GM23248 (cell line): ENCODE data around the gene EPHB4. TPM values are rescaled to one million over a fixed set of nuclear protein-coding genes. Genes with fewer than 3 reads are reported as not detected.

Experiments
- DNase-seq: peaks from one replicate; pipeline ENCODE4 v3.0.0-alpha.2; 2015
- H2AFZ ChIP-seq: fragments of 200-600 bp; sonication (generic); 2 replicates; pipeline ENCODE4 v1.6.1; 2016; ENCODE audit warnings: antibody characterized with exemption
- H3F3A ChIP-seq: fragments of 200-600 bp; sonication (generic); 2 replicates; pipeline ENCODE4 v1.6.1; 2016; ENCODE audit warnings: mild to moderate bottlenecking, antibody characterized with exemption, mixed run types; ENCODE audit not compliant: insufficient read depth
- H3K27ac ChIP-seq: fragments of 200-600 bp; sonication (generic); 2 replicates; pipeline ENCODE4 v1.5.1; 2016; ENCODE audit warnings: mild to moderate bottlenecking
- H3K27me3 ChIP-seq: fragments of 200-600 bp; sonication (generic); replicated peaks from 2 replicates; pipeline ENCODE4 v1.6.1; 2016; ENCODE audit warnings: mild to moderate bottlenecking; ENCODE audit not compliant: insufficient read depth
- H3K36me3 ChIP-seq: fragments of 200-600 bp; sonication (generic); 2 replicates; pipeline ENCODE4 v1.6.1; 2016; ENCODE audit warnings: low read depth, mild to moderate bottlenecking
- H3K4me1 ChIP-seq: fragments of 200-600 bp; sonication (generic); 2 replicates; pipeline ENCODE4 v1.6.1; 2016; ENCODE audit warnings: mild to moderate bottlenecking; ENCODE audit not compliant: insufficient read depth
- H3K4me2 ChIP-seq: fragments of 200-600 bp; sonication (generic); one replicate; pipeline ENCODE4 v1.6.1; 2016; ENCODE audit warnings: mild to moderate bottlenecking; ENCODE audit not compliant: unreplicated experiment
- H3K4me3 ChIP-seq: fragments of 200-600 bp; sonication (generic); 2 replicates; pipeline ENCODE4 v1.5.1; 2016; ENCODE audit warnings: mild to moderate bottlenecking
- H3K79me2 ChIP-seq: fragments of 200-600 bp; sonication (generic); 2 replicates; pipeline ENCODE4 v1.6.1; 2016; ENCODE audit warnings: mild to moderate bottlenecking; ENCODE audit not compliant: insufficient read depth
- H3K9ac ChIP-seq: fragments of 200-600 bp; sonication (generic); 2 replicates; pipeline ENCODE4 v1.6.1; 2016; ENCODE audit warnings: mild to moderate bottlenecking
- H3K9me2 ChIP-seq: fragments of 200-600 bp; sonication (generic); 2 replicates; pipeline ENCODE4 v1.6.1; 2016; ENCODE audit warnings: mixed run types, mild to moderate bottlenecking, moderate library complexity; ENCODE audit not compliant: insufficient read depth
- H3K9me3 ChIP-seq: fragments of 200-600 bp; sonication (generic); one replicate; pipeline ENCODE4 v1.6.1; 2017; ENCODE audit warnings: low read depth
- H4K20me1 ChIP-seq: fragments of 200-600 bp; sonication (generic); 2 replicates; pipeline ENCODE4 v1.6.0; 2016; ENCODE audit not compliant: insufficient read depth
- EZH2 ChIP-seq: fragments of 200-600 bp; sonication (generic); IDR thresholded peaks from 2 replicates; pipeline ENCODE4 v1.6.1; 2018; ENCODE audit warnings: antibody characterized with exemption, mild to moderate bottlenecking; ENCODE audit not compliant: insufficient read depth, poor library complexity, severe bottlenecking
- EZH2phosphoT487 ChIP-seq: fragments of 200-600 bp; sonication (generic); IDR thresholded peaks from 2 replicates; pipeline ENCODE4 v1.6.1; 2018; ENCODE audit warnings: antibody characterized with exemption, moderate library complexity, mild to moderate bottlenecking, low read depth; ENCODE audit not compliant: insufficient read depth
- WGBS, 2 experiments: methylation state at CpG; one replicate each; pipeline ENCODE4 v1.1.6; 2015 to 2017; ENCODE audit warnings: low lambda C conversion rate in 2 of 2, low coverage in 1 of 2; ENCODE audit errors: missing lambda C conversion rate in 2 of 2; 5-methylcytosine and 5-hydroxymethylcytosine counted together
- in situ Hi-C: fragments of 300-500 bp; cut with MboI; formaldehyde crosslinking; loops from 2 replicates; pipeline ENCODE4 v1.15.0; 2020
- polyA plus RNA-seq: library from polyadenylated mRNA; unstranded; fragments of >200 nt; fragmentation: Nextera tagmentation; extraction: Ambion mirVana; gene quantifications from 2 replicates; pipeline ENCODE4 v1.2.1, GENCODE V29; 2016
- total RNA-seq: library from RNA; depleted of rRNA; stranded (reverse); fragments of >200 nt; shearing (Covaris generic); gene quantifications from 2 replicates; pipeline ENCODE4 v1.2.3, GENCODE V29; 2014

EPHB4 gene
- total and polyA plus RNA-seq, 2 experiments from 2014 or later = 6.7 to 32.9 TPM

DNA sequence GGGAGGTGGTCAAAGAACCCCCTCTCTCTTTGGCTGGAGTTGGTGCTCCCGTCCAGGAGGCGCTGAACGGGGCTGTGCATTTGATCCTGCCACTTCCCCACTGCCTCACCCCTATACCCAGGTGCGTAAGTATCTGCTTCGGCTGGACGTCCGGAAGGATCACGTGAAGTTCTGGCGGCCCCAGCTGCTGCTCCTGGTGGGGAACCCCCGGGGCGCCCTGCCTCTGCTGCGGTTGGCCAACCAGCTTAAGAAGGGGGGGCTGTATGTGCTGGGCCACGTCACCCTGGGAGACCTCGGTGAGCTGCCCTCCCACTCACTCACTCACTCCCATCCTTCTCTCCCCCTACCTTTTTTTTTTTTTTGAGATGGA lies 34.3 kb upstream of the EPHB4 start:
- no peaks in the 10 kb centered on the region for H3K27me3 ChIP-seq
- H3K4me2 ChIP-seq = no peak overlapping the region
- no peak overlapping the region for H3K9ac ChIP-seq
- no peak overlapping the region for H3K4me3 ChIP-seq
- 95% methylated on average over 14 of the region's 14 CpGs for WGBS, 2 experiments
- no peaks in the 10 kb centered on the region for H4K20me1 ChIP-seq
- TF ChIP-seq EZH2phosphoT487 = no peak
- TF ChIP-seq EZH2 = no peak
- H2AFZ ChIP-seq = no peak overlapping the region
- DNase-seq = no peak
- no peak overlapping the region for H3K27ac ChIP-seq
- peaks cover 4% of the 10 kb centered on the region for H3K4me1 ChIP-seq
- no peaks in the 10 kb centered on the region; the same call in 1 of the 2 replicates for H3K36me3 ChIP-seq
- no peaks in the 10 kb centered on the region for H3K9me3 ChIP-seq
- H3F3A ChIP-seq = peaks cover 14% of the 10 kb centered on the region
- H3K9me2 ChIP-seq = no peaks in the 10 kb centered on the region
- in situ Hi-C loops = loop anchor here (25.0 kb wide), 1 partner anchor 399 kb away; the partner anchor contains the start of gene SPACDR
- H3K79me2 ChIP-seq = no peaks in the 10 kb centered on the region

DNA sequence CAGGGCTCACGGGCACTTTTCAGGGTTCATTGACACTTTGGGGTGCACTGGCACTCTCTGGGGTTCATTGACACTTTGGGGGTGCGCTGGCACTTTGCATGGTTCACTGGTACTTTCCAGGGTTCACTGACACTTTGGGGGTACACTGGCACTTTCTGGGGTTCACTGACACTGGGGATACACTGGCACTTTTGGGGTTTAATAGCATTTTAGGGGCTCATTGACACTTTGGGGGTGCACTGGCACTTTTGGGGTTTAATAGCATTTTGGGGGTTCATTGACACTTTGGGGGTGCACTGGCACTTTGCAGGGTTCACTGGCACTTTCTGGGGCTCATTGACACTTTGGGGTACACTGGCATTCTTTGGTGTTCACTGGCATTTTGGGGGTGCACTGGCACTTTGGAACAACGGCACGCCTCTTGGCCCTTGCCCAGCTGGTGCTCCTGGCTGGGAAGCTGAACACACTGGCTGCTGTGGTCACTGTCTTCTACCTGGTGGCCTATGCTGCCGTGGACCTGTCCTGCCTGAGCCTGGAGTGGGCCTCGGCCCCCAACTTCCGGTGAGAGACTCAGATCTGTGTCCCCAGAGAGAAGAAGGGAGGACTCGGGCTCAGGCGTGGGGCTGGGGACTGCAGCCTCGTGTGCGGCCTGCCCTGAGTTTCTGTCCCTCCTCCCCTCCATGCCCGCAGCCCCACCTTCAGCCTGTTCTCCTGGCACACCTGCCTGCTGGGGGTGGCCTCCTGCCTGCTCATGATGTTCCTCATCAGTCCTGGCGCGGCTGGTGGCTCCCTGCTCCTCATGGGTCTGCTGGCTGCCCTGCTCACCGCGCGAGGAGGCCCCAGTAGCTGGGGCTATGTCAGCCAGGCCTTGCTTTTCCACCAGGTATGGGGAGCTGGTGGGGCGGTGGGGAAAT lies 33.6 kb upstream of the EPHB4 start:
- no peaks in the 10 kb centered on the region for H3K4me1 ChIP-seq
- no peak overlapping the region for H3K27ac ChIP-seq
- no peaks in the 10 kb centered on the region for H3K79me2 ChIP-seq
- H3K9ac ChIP-seq = no peak overlapping the region
- no peak for TF ChIP-seq EZH2phosphoT487
- H3F3A ChIP-seq = peaks cover 13% of the 10 kb centered on the region
- H3K4me2 ChIP-seq = no peak overlapping the region
- no peaks in the 10 kb centered on the region for H4K20me1 ChIP-seq
- no peaks in the 10 kb centered on the region for H3K9me3 ChIP-seq
- no peak overlapping the region for H2AFZ ChIP-seq
- H3K4me3 ChIP-seq = no peak overlapping the region
- no peaks in the 10 kb centered on the region for H3K27me3 ChIP-seq
- WGBS, 2 experiments = 86% methylated on average over 17 to 18 of the region's 18 CpGs
- in situ Hi-C loops = loop anchor here (25.0 kb wide), 1 partner anchor 399 kb away; the partner anchor contains the start of gene SPACDR
- no peaks in the 10 kb centered on the region; the same call in 1 of the 2 replicates for H3K36me3 ChIP-seq
- no peaks in the 10 kb centered on the region for H3K9me2 ChIP-seq
- no peak for DNase-seq

DNA sequence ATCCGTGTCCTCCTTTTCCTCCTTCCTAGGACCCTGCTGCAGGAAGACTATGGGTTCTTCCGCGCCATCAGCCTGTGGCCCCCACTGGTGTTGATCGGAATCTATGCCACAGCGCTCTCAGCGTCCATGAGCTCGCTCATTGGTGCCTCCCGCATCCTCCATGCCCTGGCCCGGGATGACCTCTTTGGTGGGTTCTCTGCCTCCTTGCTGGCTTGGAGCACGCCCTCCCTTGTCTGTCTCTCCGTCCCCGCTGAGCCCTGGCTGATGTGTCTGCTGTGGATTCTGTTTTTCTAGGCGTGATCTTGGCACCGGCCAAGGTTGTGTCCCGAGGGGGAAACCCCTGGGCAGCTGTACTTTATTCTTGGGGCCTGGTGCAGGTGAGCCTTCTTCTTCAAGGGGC lies 32.5 kb upstream of the EPHB4 start:
- Histone ChIP-seq H2AFZ (no peak overlapping the region), H3K9me2 (no peaks in the 10 kb centered on the region), H3K4me2 (no peak overlapping the region), H3K79me2 (no peaks in the 10 kb centered on the region), H3F3A (peaks cover 4% of the 10 kb centered on the region; the same call in 1 of the 2 replicates), H3K9me3 (no peaks in the 10 kb centered on the region), H3K4me1 (no peaks in the 10 kb centered on the region), H3K27ac (no peak overlapping the region), H3K36me3 (no peaks in the 10 kb centered on the region; the same call in 1 of the 2 replicates), H3K4me3 (no peak overlapping the region), H4K20me1 (no peaks in the 10 kb centered on the region), H3K27me3 (no peaks in the 10 kb centered on the region), H3K9ac (no peak overlapping the region)
- TF ChIP-seq EZH2phosphoT487 (no peak), EZH2 (no peak)
- in situ Hi-C loops = loop anchor here (10.0 to 25.0 kb wide), 2 partner anchors 145 to 398 kb away; partner anchors contain the start of gene SPACDR
- WGBS, 2 experiments = 84 to 86% methylated on average over 15 of the region's 15 CpGs
- DNase-seq = no peak

DNA sequence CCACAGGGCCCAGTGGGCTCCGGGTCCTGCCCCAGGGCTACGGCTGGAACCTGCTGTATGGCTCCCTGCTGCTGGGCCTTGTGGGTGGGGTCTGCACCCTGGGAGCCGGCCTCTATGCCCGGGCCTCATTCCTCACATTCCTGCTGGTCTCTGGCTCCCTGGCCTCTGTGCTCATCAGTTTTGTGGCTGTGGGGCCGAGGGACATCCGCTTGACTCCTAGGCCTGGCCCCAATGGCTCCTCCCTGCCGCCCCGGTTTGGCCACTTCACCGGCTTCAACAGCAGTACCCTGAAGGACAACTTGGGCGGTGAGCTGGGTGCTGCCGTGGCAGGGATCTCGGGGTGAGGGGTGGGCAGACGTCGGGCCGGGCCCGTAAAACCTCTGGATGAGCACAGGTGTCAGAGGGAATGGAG lies 29.6 kb upstream of the EPHB4 start:
- H3K4me3 ChIP-seq = no peak overlapping the region
- H4K20me1 ChIP-seq = no peaks in the 10 kb centered on the region
- 0 out of 2 replicates have a peak, but pooled peaks cover 3% of the 10 kb centered on the region for H3K79me2 ChIP-seq
- no peak for DNase-seq
- H3K9me3 ChIP-seq = no peaks in the 10 kb centered on the region
- no peaks in the 10 kb centered on the region for H3F3A ChIP-seq
- no peak overlapping the region for H3K27ac ChIP-seq
- TF ChIP-seq EZH2 (no peak), EZH2phosphoT487 (no peak)
- H3K36me3 ChIP-seq = no peaks in the 10 kb centered on the region; the same call in 1 of the 2 replicates
- in situ Hi-C loops = loop anchor here (10.0 to 25.0 kb wide), 2 partner anchors 142 to 395 kb away; partner anchors contain the start of gene SPACDR
- H3K9ac ChIP-seq = no peak overlapping the region
- no peak overlapping the region for H3K4me2 ChIP-seq
- H3K9me2 ChIP-seq = no peaks in the 10 kb centered on the region
- no peak overlapping the region for H2AFZ ChIP-seq
- WGBS, 2 experiments = 94 to 95% methylated on average over 14 to 16 of the region's 16 CpGs
- H3K27me3 ChIP-seq = no peaks in the 10 kb centered on the region
- H3K4me1 ChIP-seq = no peaks in the 10 kb centered on the region
